Stimulated activated CD4-positive, alpha-beta T cell treated with anti-CD3 and anti-CD28 coated beads, Interleukin-2, amount 100 ng/mL, for 48 hours (primary cell): ENCODE data around the gene MMS22L.

Experiments
- DNase-seq, 2 donors: peaks; one replicate each; pipeline ENCODE4 v3.0.0-alpha.2; 2020

MMS22L gene

DNA sequence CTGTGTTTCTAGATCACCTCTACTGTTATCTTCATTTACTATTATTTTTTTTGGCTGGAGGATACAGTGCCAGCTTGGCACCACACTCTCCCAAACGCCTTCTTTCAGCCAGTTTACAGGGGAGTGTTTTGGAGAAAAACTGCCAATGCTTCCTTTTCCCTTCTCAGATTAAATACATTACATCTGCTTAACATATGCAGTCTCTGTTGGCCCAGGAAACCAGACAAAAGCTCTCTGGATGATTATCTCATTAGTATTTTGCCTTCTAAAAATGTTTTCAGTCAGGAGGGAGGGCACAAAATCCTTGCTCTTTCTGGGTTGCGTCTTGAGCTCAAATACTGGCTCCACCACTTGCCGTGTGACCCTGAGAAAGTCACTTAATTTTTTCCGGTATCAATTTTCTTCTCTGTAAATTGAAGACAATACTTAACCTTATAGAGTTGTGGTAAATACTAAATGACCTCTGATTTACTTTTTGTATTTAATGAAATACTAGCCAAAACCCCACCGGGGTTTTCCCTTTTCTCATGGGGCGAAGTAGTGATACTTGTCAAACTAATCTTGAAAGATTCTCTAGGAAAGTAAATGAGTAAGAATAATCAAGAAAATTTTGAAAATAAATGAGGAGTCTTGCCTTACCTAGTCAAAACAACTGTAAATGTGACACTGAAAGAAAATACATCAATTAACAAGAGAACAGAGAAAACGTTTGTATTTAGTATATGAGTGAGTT lies 146.2 kb downstream of the MMS22L start:
- DNase-seq, result no peak

- DNase-seq, result no peak
Observed at GRCh38 chr6:97133067-97133466, 149.9 kb downstream of the MMS22L start.

GRCh38 chr6:97129106-97129505 lies 153.9 kb downstream of the MMS22L start:
- no peak for DNase-seq

DNA sequence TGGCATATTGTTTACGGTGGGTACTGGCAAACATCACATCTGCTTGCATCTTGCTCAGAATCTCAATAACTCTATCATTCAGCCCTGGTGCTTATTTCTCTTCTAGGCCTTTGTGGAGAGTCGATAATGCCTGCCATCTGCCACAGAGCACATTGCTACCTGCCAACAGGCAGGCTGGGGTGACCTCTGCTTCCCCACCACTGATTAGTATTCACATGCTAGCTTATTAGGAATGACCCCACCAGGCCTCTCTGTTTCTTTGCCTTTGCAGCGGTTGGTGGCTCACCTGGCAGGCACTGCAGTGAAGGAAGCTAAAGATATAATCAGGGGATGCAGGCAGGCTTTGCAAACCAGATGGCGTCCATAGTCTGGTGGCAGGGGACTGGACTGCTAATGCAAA lies 154.5 kb downstream of the MMS22L start:
- no peak for DNase-seq

DNA sequence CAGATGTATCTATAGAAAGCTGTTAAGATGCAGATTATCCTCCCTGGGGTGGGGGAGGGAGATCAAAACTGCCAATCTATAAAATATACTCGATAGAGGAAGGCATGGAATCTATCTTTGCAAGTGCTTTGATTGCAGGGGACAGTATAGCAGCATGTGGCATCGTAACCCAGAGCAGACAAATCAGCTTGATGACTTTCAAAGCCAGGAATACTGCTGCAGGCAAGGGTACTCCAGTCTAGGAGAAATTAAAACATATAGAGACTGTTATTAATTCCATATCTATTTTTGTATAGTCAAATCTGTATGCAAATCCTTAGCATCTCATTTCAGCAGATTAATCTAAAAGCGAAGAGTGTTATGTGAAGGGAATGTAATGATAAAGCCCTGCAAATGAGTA lies 159.4 kb downstream of the MMS22L start:
- no peak for DNase-seq

DNA sequence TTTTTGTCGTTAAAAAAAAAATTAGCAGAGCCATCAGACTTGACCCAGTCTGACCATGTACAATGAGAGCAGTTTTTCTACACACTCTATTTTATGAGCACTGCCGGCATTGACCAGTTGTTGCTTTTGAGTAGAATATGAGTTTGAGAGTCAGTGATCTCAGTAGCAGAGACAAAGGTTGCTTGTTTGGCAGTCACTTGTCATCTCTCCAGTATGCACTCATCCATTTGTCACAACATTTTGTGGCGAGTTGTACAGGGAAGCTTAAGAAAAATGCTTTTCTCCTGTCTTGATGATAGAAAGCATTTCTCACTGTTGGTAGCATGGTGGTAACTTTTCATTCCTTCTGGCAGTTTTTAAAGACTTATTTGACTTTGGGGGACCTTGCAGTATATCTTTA lies 159.9 kb downstream of the MMS22L start:
- DNase-seq, result no peak

DNA sequence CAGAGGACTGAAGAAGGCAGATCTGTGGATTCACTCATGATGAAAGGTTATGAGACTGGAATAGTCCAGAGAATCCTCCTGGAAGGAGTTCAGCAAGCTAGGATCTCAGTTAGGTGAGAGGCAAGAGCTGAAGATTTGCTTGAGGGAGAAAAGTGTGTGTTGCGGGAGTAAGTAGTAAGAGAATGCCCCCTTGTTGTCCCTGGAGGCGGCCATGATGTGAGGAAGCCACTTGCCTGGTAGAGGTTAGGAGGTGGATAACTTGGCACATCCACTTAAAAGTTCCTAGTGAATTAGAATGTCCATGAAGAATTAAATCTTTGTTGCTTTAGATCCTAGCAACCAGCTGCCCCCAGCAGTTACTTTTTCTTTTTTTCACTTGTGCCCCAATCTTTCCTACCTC lies 162.5 kb downstream of the MMS22L start:
- DNase-seq, result no peak

DNA sequence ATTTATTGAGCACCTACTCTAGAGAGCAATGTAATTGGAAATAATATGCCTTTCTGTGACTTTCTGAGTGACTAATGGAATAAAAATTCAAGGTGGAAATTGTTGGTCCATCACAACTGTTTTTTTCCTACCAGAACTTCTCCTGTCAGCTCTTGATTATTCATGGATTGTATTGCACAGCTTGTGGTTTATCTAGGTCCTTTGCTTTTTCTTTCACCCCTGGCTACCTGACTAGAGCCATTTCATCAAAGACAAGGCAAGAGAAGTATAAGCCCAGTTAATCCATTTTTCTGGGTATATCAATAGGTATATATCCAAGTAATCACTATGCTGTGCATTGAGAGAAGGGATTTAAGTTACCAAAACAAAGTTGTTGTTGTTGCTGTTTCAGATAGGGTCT lies 168.4 kb downstream of the MMS22L start:
- DNase-seq, result no peak

DNA sequence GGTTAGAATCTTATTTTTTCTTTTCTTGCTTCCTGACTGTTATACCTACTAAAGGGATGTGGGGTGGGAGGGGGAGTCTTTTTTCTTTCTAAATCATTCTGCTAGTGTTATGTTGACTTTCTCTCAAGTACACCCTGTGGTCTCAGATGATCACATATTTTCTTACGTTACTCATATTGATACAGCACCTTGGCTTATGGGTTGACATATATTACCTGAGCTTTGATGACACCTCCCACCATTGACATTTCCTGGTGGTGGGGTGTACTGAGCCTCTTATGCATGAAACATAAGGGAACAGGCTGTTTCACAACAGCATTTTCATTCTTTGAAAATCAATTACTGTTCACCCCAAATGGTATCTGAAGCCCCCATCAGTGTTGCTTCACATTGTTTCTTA lies 169.8 kb downstream of the MMS22L start:
- no peak for DNase-seq

GRCh38 chr6:97111243-97111642 lies 171.8 kb downstream of the MMS22L start:
- DNase-seq, result no peak

GRCh38 chr6:97110626-97111025 lies 172.4 kb downstream of the MMS22L start:
- DNase-seq, result no peak

DNA sequence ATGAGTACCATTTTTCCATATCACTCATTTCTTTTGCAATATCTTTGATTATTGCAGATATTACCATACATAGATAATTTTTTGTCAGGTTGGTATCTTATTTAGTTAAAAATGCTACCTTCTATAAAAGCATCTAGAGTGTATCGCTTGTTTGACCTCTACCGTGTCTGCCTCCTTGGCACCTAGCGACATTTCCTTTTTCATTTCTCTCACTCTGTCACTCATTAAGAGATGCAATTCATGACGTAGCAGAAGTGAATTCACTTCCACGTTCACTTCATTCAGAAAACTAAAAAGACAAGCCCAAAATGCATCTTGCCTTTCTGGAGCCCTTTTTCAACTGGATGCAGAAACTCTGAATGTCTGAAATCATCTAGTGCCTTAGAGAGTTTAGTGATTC lies 172.9 kb downstream of the MMS22L start:
- DNase-seq, result no peak

DNA sequence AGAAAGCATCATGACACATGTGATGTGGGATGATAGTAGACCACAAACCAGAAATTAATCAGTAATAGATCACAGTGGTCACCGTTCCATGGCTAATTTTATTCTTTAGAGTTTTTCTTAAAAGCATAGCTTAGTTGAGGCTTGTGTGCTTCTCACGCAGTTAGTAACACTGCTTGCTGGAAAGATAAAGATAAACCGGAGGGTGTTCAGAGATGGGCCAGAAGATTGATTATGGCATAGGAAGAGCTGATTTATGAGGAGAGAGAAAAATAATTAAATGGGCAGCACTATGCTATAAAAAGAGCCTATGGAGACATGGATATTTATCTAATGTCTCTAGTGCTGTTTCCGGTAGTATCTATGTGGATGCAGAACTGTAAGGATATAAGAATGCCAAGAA lies 173.6 kb downstream of the MMS22L start:
- DNase-seq, result no peak

GRCh38 chr6:97102145-97102790 lies 180.7 kb downstream of the MMS22L start:
- no peak for DNase-seq

DNA sequence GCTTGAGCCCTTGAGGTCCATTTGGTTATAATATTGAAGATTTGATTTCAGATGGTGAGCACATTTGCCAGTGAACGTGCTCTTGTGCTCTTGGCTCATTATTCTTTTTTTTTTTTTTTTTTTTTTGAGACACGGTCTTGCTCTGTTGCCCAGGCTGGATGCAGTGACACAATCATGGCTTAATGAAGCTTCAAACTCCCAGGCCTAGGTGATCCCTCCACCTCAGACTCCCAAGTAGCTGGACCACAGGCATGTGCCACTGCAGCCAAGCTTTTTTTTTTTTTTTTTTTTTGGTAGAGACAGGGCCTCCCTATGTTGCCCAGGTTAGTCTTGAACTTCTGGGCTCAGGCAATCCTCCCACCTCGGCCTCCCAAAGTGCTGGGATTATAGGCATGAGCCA lies 182.3 kb downstream of the MMS22L start:
- DNase-seq, result no peak

GRCh38 chr6:97097068-97098047 lies 185.7 kb downstream of the MMS22L start:
- no peak for DNase-seq

GRCh38 chr6:97095311-97095850 lies 187.6 kb downstream of the MMS22L start:
- DNase-seq, result no peak

- DNase-seq, result no peak
Observed at GRCh38 chr6:97094376-97094775, 188.6 kb downstream of the MMS22L start.

DNA sequence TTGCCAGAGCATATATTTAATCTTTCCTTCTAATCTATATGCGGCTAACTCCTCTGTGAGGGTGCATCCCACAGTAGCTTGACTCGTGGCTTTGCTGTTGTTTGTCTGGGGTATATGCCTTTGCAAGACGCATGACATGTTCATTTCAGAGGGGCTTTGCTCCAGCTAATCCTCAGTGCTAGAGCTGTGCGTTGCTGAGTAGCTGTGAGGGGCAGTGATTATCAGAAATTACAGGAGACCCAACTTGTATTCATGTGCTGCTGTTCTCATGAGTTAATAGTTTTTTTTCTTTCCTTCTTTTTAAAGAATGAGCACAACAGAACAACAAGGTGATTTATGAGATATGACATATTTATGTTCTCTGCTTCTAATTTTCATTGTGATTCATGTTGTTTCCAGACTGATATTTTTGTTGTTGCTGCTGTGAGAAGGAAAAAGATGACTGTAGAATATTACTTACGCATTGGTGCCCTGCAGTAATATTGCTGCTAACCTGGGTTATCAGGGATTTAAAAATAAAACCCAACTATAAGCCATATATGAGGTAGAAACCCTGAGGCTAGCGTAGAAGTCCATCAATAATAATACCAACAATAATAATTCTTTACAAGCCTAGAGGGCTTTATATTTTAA lies 190.2 kb downstream of the MMS22L start:
- no peak for DNase-seq
